GM23338 (cell line): ENCODE measurements around the gene RAB11B. TPM values are rescaled to one million over a fixed set of nuclear protein-coding genes. Genes with fewer than 3 reads are reported as not detected.

Experiments
- ATAC-seq: fragments of 200-7000 bp; cut with Tn5 transposase; 3 replicates; pipeline ENCODE4 v1.9.1; 2020
- DNase-seq: peaks from one replicate; pipeline ENCODE4 v3.0.0-alpha.2; 2015; ENCODE audit warnings: low spot score
- H2AFZ ChIP-seq: fragments of 200-600 bp; sonication (generic); 2 replicates; pipeline ENCODE4 v1.8.0; 2016; ENCODE audit warnings: antibody characterized with exemption, mild to moderate bottlenecking, moderate library complexity
- H3F3A ChIP-seq: fragments of 200-600 bp; sonication (generic); replicated peaks from 2 replicates; pipeline ENCODE4 v1.8.0; 2017; ENCODE audit warnings: antibody characterized with exemption, mixed run types, low read depth
- H3K27ac ChIP-seq: fragments of 200-600 bp; sonication (generic); 2 replicates; pipeline ENCODE4 v1.6.1; 2016; ENCODE audit warnings: low read depth
- H3K27me3 ChIP-seq: fragments of 200-600 bp; sonication (generic); 2 replicates; pipeline ENCODE4 v1.8.0; 2016; ENCODE audit warnings: mild to moderate bottlenecking, mixed run types, moderate library complexity; ENCODE audit not compliant: insufficient read depth
- H3K36me3 ChIP-seq: fragments of 200-600 bp; sonication (generic); 2 replicates; pipeline ENCODE4 v1.8.0; 2016; ENCODE audit warnings: mild to moderate bottlenecking; ENCODE audit not compliant: insufficient read depth
- H3K4me1 ChIP-seq: fragments of 200-600 bp; sonication (generic); 2 replicates; pipeline ENCODE4 v1.8.0; 2016; ENCODE audit warnings: mild to moderate bottlenecking, moderate library complexity; ENCODE audit not compliant: insufficient read depth
- H3K4me2 ChIP-seq: fragments of 200-600 bp; sonication (generic); 2 replicates; pipeline ENCODE4 v1.7.1; 2017; ENCODE audit warnings: mixed run types
- H3K4me3 ChIP-seq: fragments of 200-600 bp; sonication (generic); 2 replicates; pipeline ENCODE4 v1.6.1; 2016; ENCODE audit warnings: mixed run types
- H3K79me2 ChIP-seq: fragments of 200-600 bp; sonication (generic); replicated peaks from 2 replicates; pipeline ENCODE4 v1.8.0; 2017; ENCODE audit warnings: mild to moderate bottlenecking; ENCODE audit not compliant: insufficient read depth
- H3K9me2 ChIP-seq: fragments of 200-600 bp; sonication (generic); 2 replicates; pipeline ENCODE4 v1.8.0; 2017; ENCODE audit not compliant: insufficient read depth
- H4K20me1 ChIP-seq: fragments of 200-600 bp; sonication (generic); replicated peaks from 2 replicates; pipeline ENCODE4 v1.8.0; 2017; ENCODE audit warnings: mild to moderate bottlenecking; ENCODE audit not compliant: insufficient read depth
- H3K27ac Mint-ChIP-seq: 2 replicates; pipeline ENCODE4 v1.8.0; 2020; ENCODE audit warnings: inconsistent platforms, mild to moderate bottlenecking, moderate library complexity, mixed read lengths
- H3K27me3 Mint-ChIP-seq: 3 replicates; pipeline ENCODE4 v1.8.0; 2022; ENCODE audit warnings: low read depth, mild to moderate bottlenecking, moderate library complexity, mixed read lengths, inconsistent platforms; ENCODE audit not compliant: insufficient read depth, poor library complexity
- H3K36me3 Mint-ChIP-seq: 3 replicates; pipeline ENCODE4 v1.8.0; 2021; ENCODE audit warnings: low read depth, mild to moderate bottlenecking, inconsistent platforms, moderate library complexity, mixed read lengths
- H3K4me1 Mint-ChIP-seq: 3 replicates; pipeline ENCODE4 v1.8.0; 2020; ENCODE audit warnings: mild to moderate bottlenecking, inconsistent platforms, mixed read lengths
- H3K4me3 Mint-ChIP-seq: 3 replicates; pipeline ENCODE4 v1.8.0; 2021; ENCODE audit warnings: moderate library complexity, mild to moderate bottlenecking, inconsistent platforms, mixed read lengths
- H3K9me3 Mint-ChIP-seq: 3 replicates; pipeline ENCODE4 v1.8.0; 2020; ENCODE audit warnings: moderate library complexity, mild to moderate bottlenecking, inconsistent platforms, mixed read lengths
- CREB1 ChIP-seq: fragments of 250-450 bp; sonication (Bioruptor Pico); IDR thresholded peaks from 2 replicates; pipeline ENCODE4 v1.5.0; 2020; ENCODE audit warnings: low read depth, mild to moderate bottlenecking, moderate library complexity
- EZH2 ChIP-seq: fragments of 200-600 bp; sonication (generic); IDR thresholded peaks from one replicate; pipeline ENCODE4 v1.8.0; 2017; ENCODE audit warnings: antibody characterized with exemption, mild to moderate bottlenecking, low read depth; ENCODE audit not compliant: unreplicated experiment
- EZH2phosphoT487 ChIP-seq: fragments of 200-600 bp; sonication (generic); IDR thresholded peaks from one replicate; pipeline ENCODE4 v1.8.1; 2018; ENCODE audit warnings: antibody characterized with exemption; ENCODE audit not compliant: unreplicated experiment
- JUNB ChIP-seq: IDR thresholded peaks from one replicate; pipeline ENCODE4 v1.6.1; 2016; ENCODE audit warnings: antibody characterized with exemption; ENCODE audit not compliant: unreplicated experiment
- NANOG ChIP-seq: IDR thresholded peaks from 2 replicates; pipeline ENCODE4 v1.6.1; 2016; ENCODE audit warnings: antibody characterized with exemption, borderline replicate concordance
- POLR2AphosphoS5 ChIP-seq: IDR thresholded peaks from 2 replicates; pipeline ENCODE4 v1.6.1; 2016; ENCODE audit warnings: antibody characterized with exemption, low read depth
- STAT1 ChIP-seq: IDR thresholded peaks from one replicate; pipeline ENCODE4 v1.6.1; 2016; ENCODE audit warnings: antibody characterized with exemption; ENCODE audit not compliant: unreplicated experiment
- ZNF114 ChIP-seq: fragments of 250-450 bp; sonication (Bioruptor Pico); IDR thresholded peaks from 2 replicates; pipeline ENCODE4 v1.5.0; 2020; ENCODE audit warnings: mild to moderate bottlenecking, moderate library complexity
- ZNF331 ChIP-seq: fragments of 250-450 bp; sonication (Bioruptor Pico); IDR thresholded peaks from 2 replicates; pipeline ENCODE4 v1.5.0; 2020; ENCODE audit warnings: low read depth, mild to moderate bottlenecking, moderate library complexity
- ZNF462 ChIP-seq: fragments of 250-450 bp; sonication (Bioruptor Pico); IDR thresholded peaks from 2 replicates; pipeline ENCODE4 v1.5.0; 2020; ENCODE audit warnings: mild to moderate bottlenecking, moderate library complexity
- polyA plus RNA-seq: library from polyadenylated mRNA; unstranded; fragments of >200 nt; fragmentation: Nextera tagmentation; extraction: Ambion mirVana; gene quantifications from 2 replicates; pipeline ENCODE4 v1.2.1, GENCODE V29; 2016
- total RNA-seq: library from RNA; depleted of rRNA; stranded (reverse); fragments of >200 nt; shearing (Covaris generic); gene quantifications from 2 replicates; pipeline ENCODE4 v1.2.3, GENCODE V29; 2014
- TF ChIP-seq, protein P1 (sequence below), 2 experiments: fragments of 200-600 bp in 1 of 2; sonication (generic) in 1 of 2; conservative IDR thresholded peaks; 2 replicates each; pipeline versions ENCODE4 v1.5.1 to v1.6.1; 2016 to 2017; ENCODE audit warnings: antibody characterized with exemption in 2 of 2, low read depth in 2 of 2, mild to moderate bottlenecking in 2 of 2, moderate library complexity in 1 of 2
- TF ChIP-seq, protein P2 (sequence below): IDR thresholded peaks from 2 replicates; pipeline ENCODE4 v1.6.1; 2016; ENCODE audit warnings: antibody characterized with exemption
- TF ChIP-seq, protein P3 (sequence below): IDR thresholded peaks from one replicate; pipeline ENCODE4 v1.6.1; 2018; ENCODE audit warnings: antibody characterized with exemption; ENCODE audit not compliant: unreplicated experiment

Gene RAB11B
- total and polyA plus RNA-seq, 2 experiments from 2014 or later, result 66.0 to 79.6 TPM

GRCh38 chr19:8366961-8367326, 23.2 kb upstream of the RAB11B start:
- Mint-ChIP-seq H3K27ac (no peak overlapping the region), H3K27me3 (peaks cover 53% of the 10 kb centered on the region), H3K36me3 (no peaks in the 10 kb centered on the region), H3K4me1 (peaks cover 22% of the 10 kb centered on the region), H3K9me3 (peaks cover 2% of the 10 kb centered on the region; the same call in 1 of the 3 replicates), H3K4me3 (0 out of 3 replicates have a peak overlapping the region, but pooled peaks have one; percentile 33)
- H3K27me3 ChIP-seq, result peaks cover 48% of the 10 kb centered on the region
- DNase-seq (no peak), ATAC-seq (no peak)
- no peak overlapping the region; the same call in 1 of the 2 replicates for H2AFZ ChIP-seq
- TF ChIP-seq STAT1 (no peak), ZNF331 (CRISPR knock-in tag) (no peak), EZH2phosphoT487 (no peak), EZH2 (no peak), POLR2AphosphoS5 (no peak), ZNF462 (CRISPR knock-in tag) (no peak), NANOG (no peak), CREB1 (CRISPR knock-in tag) (no peak), JUNB (no peak), ZNF114 (no peak)
- TF ChIP-seq, protein P1, sequence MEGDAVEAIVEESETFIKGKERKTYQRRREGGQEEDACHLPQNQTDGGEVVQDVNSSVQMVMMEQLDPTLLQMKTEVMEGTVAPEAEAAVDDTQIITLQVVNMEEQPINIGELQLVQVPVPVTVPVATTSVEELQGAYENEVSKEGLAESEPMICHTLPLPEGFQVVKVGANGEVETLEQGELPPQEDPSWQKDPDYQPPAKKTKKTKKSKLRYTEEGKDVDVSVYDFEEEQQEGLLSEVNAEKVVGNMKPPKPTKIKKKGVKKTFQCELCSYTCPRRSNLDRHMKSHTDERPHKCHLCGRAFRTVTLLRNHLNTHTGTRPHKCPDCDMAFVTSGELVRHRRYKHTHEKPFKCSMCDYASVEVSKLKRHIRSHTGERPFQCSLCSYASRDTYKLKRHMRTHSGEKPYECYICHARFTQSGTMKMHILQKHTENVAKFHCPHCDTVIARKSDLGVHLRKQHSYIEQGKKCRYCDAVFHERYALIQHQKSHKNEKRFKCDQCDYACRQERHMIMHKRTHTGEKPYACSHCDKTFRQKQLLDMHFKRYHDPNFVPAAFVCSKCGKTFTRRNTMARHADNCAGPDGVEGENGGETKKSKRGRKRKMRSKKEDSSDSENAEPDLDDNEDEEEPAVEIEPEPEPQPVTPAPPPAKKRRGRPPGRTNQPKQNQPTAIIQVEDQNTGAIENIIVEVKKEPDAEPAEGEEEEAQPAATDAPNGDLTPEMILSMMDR (conservative IDR thresholded peaks at IDR 0.05; ENCODE audit: low read depth in 2 of 2), result no peak
- TF ChIP-seq, protein P2, sequence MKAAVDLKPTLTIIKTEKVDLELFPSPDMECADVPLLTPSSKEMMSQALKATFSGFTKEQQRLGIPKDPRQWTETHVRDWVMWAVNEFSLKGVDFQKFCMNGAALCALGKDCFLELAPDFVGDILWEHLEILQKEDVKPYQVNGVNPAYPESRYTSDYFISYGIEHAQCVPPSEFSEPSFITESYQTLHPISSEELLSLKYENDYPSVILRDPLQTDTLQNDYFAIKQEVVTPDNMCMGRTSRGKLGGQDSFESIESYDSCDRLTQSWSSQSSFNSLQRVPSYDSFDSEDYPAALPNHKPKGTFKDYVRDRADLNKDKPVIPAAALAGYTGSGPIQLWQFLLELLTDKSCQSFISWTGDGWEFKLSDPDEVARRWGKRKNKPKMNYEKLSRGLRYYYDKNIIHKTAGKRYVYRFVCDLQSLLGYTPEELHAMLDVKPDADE, result no peak
- TF ChIP-seq, protein P3, sequence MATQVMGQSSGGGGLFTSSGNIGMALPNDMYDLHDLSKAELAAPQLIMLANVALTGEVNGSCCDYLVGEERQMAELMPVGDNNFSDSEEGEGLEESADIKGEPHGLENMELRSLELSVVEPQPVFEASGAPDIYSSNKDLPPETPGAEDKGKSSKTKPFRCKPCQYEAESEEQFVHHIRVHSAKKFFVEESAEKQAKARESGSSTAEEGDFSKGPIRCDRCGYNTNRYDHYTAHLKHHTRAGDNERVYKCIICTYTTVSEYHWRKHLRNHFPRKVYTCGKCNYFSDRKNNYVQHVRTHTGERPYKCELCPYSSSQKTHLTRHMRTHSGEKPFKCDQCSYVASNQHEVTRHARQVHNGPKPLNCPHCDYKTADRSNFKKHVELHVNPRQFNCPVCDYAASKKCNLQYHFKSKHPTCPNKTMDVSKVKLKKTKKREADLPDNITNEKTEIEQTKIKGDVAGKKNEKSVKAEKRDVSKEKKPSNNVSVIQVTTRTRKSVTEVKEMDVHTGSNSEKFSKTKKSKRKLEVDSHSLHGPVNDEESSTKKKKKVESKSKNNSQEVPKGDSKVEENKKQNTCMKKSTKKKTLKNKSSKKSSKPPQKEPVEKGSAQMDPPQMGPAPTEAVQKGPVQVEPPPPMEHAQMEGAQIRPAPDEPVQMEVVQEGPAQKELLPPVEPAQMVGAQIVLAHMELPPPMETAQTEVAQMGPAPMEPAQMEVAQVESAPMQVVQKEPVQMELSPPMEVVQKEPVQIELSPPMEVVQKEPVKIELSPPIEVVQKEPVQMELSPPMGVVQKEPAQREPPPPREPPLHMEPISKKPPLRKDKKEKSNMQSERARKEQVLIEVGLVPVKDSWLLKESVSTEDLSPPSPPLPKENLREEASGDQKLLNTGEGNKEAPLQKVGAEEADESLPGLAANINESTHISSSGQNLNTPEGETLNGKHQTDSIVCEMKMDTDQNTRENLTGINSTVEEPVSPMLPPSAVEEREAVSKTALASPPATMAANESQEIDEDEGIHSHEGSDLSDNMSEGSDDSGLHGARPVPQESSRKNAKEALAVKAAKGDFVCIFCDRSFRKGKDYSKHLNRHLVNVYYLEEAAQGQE, result no peak
- no peaks in the 10 kb centered on the region for H3K9me2 ChIP-seq
- H3F3A ChIP-seq, result peaks cover 9% of the 10 kb centered on the region; the same call in 1 of the 2 replicates
- H3K27ac ChIP-seq, result no peak overlapping the region
- H3K4me1 ChIP-seq, result peaks cover 6% of the 10 kb centered on the region; the same call in 1 of the 2 replicates
- H4K20me1 ChIP-seq, result no peaks in the 10 kb centered on the region
- H3K4me3 ChIP-seq, result peak overlapping the region; percentile 47
- peak overlapping the region; percentile 75 for H3K4me2 ChIP-seq
- H3K79me2 ChIP-seq, result no peaks in the 10 kb centered on the region
- no peaks in the 10 kb centered on the region for H3K36me3 ChIP-seq
